Non-pigmented ciliary epithelial cell (primary cell): ENCODE measurements around the gene LRCH4.

Experiments used
- DNase-seq: peaks from one replicate; pipeline ENCODE4 v3.0.0-alpha.2; 2010; ENCODE audit warnings: low read depth

LRCH4 gene, protein sequence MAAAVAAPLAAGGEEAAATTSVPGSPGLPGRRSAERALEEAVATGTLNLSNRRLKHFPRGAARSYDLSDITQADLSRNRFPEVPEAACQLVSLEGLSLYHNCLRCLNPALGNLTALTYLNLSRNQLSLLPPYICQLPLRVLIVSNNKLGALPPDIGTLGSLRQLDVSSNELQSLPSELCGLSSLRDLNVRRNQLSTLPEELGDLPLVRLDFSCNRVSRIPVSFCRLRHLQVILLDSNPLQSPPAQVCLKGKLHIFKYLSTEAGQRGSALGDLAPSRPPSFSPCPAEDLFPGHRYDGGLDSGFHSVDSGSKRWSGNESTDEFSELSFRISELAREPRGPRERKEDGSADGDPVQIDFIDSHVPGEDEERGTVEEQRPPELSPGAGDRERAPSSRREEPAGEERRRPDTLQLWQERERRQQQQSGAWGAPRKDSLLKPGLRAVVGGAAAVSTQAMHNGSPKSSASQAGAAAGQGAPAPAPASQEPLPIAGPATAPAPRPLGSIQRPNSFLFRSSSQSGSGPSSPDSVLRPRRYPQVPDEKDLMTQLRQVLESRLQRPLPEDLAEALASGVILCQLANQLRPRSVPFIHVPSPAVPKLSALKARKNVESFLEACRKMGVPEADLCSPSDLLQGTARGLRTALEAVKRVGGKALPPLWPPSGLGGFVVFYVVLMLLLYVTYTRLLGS

DNA sequence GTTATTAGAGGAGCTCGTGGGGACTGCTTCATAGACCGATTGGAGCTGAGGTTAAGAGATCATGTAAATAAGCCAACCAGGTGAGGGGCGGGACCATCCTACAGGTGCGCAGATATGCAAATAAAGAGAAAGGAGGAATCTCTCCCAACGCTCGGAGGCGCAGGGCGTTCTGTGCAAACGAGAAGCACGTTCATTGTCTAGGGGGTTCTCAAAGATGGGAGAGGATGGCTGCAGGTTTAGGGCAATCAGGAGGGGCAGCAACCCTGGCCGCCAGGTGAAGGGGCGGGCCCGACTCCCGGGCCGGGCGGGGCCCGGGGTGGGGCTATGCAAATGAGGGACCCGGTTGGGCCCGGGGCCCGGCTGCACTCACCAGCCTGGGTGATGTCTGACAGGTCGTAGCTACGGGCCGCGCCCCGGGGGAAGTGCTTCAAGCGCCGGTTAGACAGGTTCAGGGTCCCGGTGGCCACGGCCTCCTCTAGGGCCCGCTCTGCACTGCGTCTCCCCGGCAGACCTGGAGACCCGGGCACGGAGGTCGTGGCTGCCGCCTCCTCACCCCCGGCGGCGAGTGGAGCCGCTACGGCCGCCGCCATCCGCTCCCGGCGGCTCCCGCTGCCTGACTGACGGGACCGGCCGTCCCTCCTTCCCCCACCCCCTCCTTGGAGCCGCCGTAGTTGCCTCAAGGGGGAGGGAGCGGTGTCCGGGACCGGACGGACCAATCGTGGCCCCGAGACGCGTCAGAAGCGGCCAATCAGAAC is at the start of gene LRCH4:
Gene LRCH4 (minus strand): TSS at position 619 of the 755 bp plus-strand sequence. CDS start 29 bp downstream, at position 590.
- no peak for DNase-seq

DNA sequence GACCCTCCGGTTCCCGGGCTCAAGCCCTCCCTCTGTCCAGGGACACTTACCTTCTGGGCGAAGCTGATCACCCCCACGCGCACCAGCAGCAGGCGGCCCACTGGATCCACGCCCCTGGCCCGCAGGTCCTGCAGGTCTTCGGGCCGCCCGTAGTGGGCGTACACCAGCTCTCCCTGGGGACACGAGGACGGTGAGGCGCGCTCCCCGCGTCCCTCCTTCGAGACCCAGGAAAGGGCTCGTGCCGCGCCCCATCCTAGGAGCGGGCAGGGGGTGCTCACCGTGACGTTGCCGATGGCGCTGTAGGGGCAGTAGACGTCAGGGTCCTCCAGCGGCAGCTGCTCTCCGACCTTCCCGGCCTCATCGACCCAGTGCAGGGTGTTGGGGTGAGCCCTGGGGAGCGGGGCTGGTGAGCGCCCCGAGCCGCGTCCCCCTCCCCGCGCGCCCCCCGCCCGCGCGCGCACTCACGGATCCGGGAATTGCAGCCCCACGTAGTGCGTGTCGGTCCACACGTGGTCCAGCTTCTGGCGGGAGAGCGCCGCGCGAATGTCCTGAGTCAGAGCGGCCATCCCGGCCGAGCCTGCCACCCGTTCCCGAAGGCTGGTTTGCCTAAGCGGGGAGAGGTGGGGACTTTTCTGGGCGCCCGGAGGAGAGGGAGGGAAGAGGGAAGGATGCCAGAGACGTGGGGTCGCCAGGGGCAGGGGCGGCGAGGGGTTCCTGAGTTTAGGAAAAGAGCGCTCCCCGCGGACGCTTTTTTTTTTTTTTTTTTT is 47.2 kb upstream of the LRCH4 start:
- DNase-seq: no peak

DNA sequence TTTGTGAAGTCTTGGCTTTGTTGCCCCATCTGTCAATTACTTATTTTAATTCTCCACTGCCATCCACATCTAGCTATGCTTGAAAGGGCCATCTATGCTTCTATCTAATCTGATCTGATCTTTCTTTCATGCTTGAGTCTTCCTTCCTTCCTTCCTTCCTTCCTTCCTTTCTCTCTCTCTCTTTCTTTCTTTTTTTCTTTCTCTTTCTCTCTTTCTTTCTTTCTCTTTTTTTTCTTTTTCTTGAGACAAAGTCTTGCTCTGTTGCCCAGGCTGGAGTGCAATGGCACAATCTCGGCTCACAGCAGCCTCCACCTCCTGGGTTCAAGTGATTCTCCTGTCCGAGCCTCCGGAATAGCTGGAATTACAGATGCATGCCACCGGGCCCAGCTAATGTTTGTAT is 44.1 kb upstream of the LRCH4 start:
- no peak for DNase-seq

DNA sequence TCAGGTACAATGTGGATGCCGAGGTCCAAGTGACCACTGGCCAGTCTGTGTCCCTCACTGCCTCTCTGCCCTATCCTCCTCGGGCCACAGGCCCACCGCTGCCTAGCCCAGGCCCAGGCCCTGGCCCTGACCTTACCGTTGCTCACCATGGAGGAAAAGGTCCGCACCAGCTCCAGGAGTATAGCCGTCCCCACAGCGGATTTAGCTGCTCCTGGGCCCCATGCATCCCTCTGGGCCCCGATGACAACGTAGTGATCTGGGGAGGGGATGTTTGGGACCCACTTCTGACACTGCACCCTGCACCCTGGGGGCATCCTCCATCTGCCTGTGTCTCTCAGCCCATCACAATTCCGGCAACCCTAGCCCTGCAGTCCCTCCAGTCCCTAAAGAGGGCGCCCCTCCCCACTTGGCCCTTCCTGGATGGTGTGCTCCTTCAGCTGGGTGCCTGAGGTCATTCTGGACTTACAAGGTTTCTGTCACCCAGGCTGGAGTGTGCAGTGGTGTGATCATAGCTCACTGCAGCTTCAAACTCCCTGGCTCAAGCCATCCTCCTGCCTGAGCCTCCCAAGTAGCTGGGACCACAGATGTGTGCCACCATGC is 43.3 kb upstream of the LRCH4 start:
- no peak for DNase-seq

DNA sequence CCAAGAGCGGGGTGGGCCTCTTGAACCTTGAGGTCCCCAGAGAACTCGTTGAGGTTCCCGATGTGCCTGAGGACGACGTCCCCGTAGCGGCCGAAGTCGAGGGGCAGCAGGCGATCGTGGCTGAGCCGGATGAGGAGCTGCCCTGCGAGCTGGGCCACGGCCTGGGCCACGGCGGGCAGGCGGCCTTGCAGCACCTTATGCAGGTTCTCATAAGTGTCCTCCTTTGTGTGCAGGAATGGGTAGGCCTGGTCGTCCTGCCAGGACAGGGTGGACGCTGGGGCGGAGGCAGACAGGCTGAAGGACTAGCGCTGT is 41.3 kb upstream of the LRCH4 start:
- no peak for DNase-seq

DNA sequence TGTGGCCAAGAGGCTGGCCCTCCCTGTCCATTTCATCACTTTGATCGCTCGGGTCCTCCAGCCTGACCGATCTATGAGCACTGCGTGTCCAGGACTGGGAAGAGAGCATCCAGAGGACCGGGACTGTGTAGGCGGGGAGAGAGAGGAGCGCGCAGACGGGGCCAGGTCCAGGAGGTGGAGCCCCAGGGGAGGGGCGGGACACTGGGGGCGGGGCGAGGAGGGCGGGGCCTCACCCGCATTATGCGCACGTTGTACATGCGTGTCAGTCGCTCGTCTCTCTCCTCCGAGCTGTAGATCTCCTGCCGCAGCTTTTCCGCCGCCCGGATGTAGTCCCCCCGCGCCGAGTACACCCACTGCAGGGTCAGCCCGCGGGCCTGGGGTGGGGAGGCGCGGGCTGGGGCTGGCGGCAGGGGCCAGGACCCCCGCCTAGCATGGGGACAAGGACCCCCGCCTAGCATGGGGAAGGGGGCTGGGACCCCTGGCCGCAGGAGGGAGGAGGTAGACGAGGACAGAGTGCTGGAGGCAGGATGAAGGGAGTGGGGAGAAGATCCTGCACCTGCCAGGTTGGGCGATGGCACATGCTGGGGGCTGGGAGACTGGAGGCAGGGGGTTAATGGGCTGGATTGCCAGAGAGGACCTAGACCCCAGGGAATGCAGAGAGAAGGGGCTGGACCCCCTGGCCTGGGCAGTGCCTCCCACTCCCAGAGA is 40.8 kb upstream of the LRCH4 start:
- no peak for DNase-seq

DNA sequence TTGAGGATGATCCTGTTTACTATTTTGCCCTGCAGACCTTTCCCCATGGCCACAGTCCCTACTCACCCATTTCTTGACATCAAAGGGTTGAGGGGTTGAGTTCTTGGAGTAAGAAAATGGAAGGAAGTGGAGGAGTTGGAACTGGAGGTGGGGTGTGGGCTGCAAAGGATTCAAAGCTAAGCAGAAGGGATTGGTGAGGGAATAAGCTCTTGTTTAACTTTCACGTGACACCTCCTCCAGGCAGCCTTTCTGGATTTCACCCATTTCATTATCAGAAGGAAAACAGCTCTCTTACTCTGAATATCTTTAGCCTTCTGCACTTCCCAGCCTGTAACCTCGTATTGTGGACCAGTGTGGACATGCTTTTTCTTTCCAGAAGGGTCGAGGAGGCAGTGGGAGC is 40.1 kb upstream of the LRCH4 start:
- DNase-seq: no peak

DNA sequence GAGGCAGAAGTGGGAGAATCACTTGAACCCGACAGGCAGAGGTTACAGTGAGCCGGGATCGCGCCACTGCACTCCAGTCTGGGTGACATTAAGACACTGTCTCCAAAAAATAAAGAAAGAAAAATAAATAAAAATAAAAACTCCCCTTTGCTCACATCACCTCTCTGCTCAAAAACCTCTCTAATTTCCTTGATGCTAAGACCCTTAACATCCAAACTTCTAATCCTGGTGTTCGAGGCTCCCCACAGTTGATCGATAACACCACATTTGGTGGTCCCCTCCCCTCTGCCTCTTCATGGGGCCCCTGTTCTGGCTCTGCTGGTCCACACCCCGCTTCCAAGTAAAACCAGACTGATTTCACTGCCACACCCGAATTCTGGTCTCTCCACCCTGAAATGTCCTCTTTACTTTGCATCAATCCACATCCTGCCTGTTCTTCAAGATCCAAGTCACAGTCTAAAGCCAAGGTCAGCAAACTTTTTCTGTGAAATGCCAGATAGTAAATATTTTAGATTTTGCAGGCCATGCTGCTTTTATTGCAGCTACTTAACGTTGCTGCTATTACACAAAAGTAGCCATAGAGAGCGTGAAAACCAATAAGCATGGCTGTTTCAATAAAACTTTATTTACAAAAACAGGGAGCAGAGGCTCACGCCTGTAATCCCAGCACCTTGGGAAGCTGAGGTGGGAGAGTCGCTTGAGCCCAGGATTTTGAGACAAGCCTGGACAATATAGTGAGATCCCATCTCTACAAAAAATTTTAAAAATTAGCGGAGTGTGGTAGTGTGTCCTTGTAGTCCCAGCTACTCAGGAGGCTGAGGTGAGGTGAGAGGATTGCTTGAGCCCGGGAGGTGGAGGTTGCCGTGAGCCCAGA is 38.3 kb upstream of the LRCH4 start:
- no peak for DNase-seq

DNA sequence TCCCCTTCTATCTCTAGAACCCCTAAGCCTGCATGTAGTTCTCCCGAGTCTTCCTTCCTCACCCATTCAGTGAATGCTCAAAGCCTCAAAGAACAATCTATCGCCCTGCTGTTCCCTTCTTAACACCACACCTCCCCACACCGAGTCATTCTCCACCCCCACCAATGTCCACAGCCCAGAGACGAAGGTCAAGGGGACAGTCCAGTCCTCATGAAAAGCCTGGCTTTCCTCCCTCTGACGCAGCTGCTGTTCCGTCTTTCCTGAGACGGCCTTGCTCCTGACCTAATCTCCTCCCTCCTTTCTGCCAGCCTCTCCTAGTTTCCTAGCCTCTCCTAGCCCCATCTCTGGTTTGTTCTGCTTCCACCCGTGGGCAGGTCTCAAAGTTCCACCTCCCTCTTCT is 35.6 kb upstream of the LRCH4 start:
- no peak for DNase-seq

DNA sequence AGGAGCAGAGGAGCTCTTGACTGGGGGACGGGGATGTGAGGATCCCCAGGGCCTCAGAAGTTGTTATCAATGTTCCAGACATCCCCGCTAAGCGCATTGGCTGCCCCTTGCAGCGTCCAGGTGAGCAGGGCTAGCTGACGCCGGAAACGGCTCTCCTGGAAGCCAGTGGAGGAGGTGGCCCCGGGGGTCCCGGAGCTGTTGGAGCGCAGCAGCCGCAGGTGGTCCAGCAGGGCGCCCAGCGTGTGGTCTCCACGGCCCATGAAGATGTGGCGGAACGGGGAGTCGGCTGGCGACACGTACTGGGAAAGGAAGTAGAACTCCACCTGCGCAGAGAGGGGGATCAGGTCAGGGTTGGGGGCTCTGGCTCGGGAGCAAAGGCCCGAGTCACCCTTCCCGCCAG is 34.9 kb upstream of the LRCH4 start:
- DNase-seq: no peak

DNA sequence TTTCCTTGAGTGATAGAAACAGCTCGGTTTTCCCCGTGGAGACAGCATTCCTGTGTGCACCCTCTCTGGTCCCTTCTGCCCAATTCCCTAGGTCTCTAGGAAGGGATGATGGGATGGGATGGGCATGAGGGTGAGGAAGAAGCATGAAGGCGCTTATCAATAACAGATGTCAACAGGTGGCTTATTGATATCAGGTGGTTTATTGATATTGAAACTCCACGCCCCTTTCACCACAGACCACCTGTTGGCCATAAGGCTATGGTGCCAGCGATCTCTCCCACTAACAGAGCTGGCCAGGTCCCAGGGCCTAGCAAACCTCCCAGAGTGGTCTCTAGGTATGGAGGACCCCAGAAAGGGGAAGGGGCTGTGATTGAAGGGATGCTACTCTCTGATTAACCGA is 34.3 kb upstream of the LRCH4 start:
- no peak for DNase-seq

DNA sequence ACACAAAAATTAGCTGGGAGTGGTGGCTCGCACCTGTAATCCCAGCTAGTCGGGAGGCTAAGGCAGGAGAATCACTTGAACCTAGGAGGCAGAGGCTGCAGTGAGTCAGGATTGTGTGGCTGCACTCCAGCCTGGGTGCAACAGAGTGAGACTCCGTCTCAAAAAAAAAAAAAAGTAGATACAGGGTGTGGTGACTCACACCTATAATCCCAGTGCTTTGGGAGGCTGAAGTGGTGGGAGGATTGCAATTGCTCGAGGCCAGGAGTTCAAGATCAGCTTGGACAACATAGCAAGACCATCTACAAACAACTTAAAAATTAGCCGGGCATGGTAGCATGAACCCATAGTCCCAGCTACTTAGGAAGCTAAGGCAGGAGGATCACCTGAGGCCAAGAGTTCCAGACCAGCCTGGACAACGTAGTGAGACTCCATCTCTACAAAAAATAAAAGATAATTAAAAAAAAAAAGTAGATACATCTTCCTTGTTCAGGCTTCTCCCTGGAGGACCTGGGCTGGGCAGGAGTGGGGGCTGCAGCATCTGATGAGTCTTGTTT is 28.5 kb upstream of the LRCH4 start:
- no peak for DNase-seq

DNA sequence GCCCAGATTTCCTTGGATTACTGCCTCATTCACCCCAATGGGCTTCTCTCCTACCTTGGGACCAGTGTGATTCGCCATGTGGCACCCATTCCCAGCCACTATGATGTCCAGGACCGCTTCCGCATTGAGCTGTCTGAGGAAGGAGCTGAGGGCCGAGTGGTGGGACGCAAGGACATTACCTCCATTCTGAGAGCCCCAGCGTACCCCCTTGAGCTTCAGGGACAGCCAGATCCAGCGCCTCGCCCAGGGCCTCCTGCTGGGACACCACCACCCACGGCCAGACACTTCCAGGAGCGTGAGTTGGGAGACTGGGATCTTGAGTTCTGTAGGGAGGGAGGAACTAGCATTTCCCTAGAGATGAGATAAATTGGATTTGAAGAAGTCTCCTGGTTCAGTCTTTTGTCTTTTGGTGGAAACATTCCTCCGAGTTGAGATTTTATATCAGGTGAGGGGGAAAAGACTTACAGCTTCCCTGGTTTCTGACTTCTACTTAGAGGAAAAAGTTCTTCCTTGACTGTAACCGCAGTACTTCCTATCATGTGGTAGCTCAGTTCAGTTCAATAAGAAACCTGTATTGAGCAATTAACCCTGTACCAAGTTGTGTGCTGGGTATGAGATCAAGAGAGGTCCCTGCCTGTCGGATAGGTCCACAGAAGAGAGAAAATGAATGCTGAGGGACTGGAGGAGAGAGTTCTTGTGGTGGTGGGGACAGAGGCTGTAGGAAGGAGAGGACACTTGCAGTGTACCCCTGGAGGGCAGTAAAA is 27.7 kb upstream of the LRCH4 start:
- no peak for DNase-seq

DNA sequence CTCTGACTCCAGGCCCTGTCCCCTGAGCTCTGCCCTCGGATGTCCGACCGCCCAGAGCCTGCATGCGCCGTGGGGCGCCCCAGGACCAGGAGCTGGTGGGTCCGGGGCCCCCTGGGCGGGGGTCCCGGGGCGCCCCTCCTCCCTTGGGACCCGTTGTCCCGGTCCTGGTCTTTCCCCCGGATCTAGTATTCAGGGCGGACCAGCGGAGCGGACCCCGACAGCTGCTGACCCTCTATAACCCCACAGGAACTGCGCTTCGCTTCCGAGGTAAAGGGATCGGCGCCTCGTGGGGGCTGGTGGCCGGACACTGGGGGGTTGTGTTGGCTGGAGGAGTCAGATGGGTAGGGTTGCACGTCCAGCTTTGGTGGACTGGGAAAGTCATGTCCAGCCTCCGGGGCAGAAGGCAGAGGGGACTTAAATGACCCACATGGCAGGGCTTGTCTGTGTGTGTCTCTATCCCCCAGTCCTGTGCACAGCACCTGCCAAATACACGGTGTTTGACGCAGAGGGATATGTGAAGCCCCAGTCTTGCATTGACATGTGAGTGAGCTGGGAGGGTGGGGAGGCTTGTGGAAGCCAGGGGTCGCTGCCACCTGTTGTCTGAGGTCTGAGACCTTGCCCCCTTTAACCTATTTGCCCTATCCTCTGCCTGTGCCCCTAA is 26.9 kb upstream of the LRCH4 start:
- DNase-seq: no peak

DNA sequence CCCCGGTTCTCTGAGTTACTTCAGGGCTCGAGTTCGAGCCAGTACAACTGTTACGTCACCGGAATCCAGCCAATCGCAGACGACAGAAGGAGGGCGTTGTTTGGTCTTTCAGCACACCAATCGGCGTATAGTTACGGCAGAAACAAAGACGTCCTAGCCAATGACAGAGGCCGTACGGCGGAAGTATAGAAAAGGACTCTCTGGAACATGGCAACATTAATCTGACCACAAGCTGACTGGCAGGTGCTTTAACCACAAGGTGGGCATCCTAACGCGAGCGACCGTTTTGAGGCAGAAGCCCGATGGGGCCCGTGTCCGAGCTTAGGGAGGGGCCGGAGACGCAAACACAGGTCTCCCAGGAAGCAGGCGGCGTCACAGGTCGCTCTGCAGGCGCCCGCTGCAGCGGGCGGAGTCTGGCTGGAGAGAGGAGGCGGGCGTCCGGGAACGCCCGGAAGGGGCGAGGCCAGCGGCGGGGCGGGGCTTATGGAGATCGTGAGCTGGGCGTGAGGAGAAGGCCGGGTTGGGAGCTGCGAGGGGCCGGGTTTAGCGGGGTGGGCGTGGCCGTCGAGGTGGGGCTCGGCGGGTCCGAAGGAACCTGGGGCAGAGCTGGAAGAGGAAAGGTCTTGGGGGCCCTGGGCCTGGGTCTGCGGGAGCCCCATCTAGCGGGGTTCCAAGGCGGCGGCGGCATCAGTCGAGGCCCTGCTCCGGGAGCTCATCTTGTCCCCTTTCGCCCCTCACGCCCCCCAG is 26.2 kb upstream of the LRCH4 start, which contains the start of gene MOSPD3:
Gene MOSPD3 (plus strand): TSS at position 558 of the 747 bp plus-strand sequence. CDS start 252 bp downstream, outside the sequence.
- DNase-seq: peak; percentile 99

DNA sequence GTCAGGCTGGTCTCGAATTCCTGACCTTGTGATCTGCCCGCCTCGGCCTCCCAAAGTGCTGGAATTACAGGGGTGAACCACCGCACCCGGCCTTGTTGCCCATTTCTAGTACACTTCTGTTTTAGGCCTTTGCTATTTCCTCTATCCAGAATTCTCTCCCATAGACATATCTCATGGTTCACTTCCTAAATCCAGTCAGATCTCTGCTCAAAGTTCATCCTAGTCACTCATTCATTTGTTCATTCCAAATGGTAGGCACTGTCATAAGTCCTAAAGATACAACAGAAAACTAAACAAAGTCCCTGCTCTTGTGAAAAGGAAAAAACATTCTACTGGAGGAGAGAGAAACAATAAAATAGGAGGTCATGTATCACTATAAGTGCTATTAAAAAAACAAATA is 24.0 kb upstream of the LRCH4 start:
- no peak for DNase-seq

DNA sequence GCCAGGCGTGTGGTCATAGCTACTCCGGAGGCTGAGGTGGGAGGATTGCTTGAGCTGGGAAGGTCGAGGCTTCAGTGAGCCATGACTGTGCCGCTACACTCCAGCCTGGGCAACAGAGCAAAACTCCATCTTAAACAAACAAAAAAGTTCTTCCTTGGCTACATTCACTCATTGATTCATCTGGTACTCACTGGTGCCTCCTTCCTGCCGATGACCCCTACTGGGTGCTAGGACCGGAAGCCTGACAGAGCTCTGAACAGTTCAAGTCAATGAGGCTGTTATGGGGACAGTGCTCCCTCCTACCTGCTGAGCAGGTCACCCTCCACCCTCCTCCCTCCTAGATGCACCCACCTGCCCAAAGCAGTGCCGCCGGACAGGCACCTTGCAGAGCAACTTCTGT is 21.2 kb upstream of the LRCH4 start:
- no peak for DNase-seq

DNA sequence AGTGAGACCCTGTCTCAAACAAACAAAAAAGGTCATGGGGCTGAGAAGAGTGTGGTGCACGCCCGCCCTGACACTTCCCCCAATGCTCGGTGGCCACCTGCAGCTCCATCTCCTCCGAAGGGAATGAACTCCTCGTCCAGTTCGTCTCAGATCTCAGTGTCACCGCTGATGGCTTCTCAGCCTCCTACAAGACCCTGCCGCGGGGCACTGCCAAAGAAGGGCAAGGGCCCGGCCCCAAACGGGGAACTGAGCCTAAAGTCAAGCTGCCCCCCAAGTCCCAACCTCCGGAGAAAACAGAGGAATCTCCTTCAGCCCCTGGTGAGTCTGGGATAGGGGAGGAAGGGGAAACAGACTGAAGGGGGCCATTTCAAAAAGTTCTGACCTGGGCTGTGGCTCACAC is 20.4 kb upstream of the LRCH4 start:
- DNase-seq: no peak
